Kidney glomerular epithelial cell (primary cell): ENCODE measurements around the gene TMEM176B.

ENCODE experiments used
- DNase-seq: peaks from one replicate; lab custom pipeline; 2025; lab: John Stamatoyannopoulos, UW

TMEM176B gene

GRCh38 chr7:150751702-150752101 lies 48.5 kb downstream of the TMEM176B start:
- DNase-seq, result no peak

- DNase-seq, result no peak
Observed at GRCh38 chr7:150748376-150748775, 51.8 kb downstream of the TMEM176B start.

- DNase-seq, result no peak
Observed at GRCh38 chr7:150746921-150747320, 53.2 kb downstream of the TMEM176B start.

GRCh38 chr7:150745876-150746275 lies 54.3 kb downstream of the TMEM176B start:
- DNase-seq, result no peak

- no peak for DNase-seq
Observed at GRCh38 chr7:150745086-150745485, 55.1 kb downstream of the TMEM176B start.

GRCh38 chr7:150744041-150744656 lies 56.0 kb downstream of the TMEM176B start:
- DNase-seq, result no peak

- DNase-seq, result no peak
Observed at GRCh38 chr7:150742286-150742968, 57.7 kb downstream of the TMEM176B start.
